GM19468 (cell line): ENCODE results near the gene GAPDHS.

Source experiments
- ATAC-seq: cut with Tn5 transposase; IDR thresholded peaks from one replicate; pipeline ENCODE4 v1.9.1; 2021; ENCODE audit warnings: mild to moderate bottlenecking, moderate library complexity, moderate number of reproducible peaks; ENCODE audit not compliant: unreplicated experiment; ENCODE audit errors: extremely low read depth

Gene GAPDHS

GRCh38 chr19:35533822-35534392, 651 bp downstream of the GAPDHS start:
- ATAC-seq, result no peak

GRCh38 chr19:35534803-35535480, 1.7 kb downstream of the GAPDHS start:
- ATAC-seq, result no peak

- ATAC-seq, result no peak
Measured at GRCh38 chr19:35539314-35539713, 6.1 kb downstream of the GAPDHS start.

- ATAC-seq, result no peak
Measured at GRCh38 chr19:35539850-35540249, 6.6 kb downstream of the GAPDHS start.

- ATAC-seq, result no peak
Measured at GRCh38 chr19:35540356-35540927, 7.2 kb downstream of the GAPDHS start.

GRCh38 chr19:35542209-35542608, 9.0 kb downstream of the GAPDHS start:
- no peak for ATAC-seq

- no peak for ATAC-seq
Measured at GRCh38 chr19:35543280-35544109, 10.2 kb downstream of the GAPDHS start.

GRCh38 chr19:35544110-35544802, 11.0 kb downstream of the GAPDHS start:
- no peak for ATAC-seq

GRCh38 chr19:35545001-35545854, 12.0 kb downstream of the GAPDHS start, which contains the start of gene TMEM147:
TMEM147 (plus strand) TSS chr19:35545626; CDS start chr19:35545740, 114 bp downstream.
- peak; percentile 52 for ATAC-seq

GRCh38 chr19:35545855-35546381, 12.7 kb downstream of the GAPDHS start:
- no peak for ATAC-seq

- ATAC-seq, result no peak
Measured at GRCh38 chr19:35546532-35546931, 13.3 kb downstream of the GAPDHS start.

GRCh38 chr19:35549174-35549788, 16.0 kb downstream of the GAPDHS start:
- no peak for ATAC-seq

GRCh38 chr19:35549879-35550523, 16.7 kb downstream of the GAPDHS start:
- no peak for ATAC-seq

- ATAC-seq, result no peak
Measured at GRCh38 chr19:35551091-35551810, 18.0 kb downstream of the GAPDHS start.

- ATAC-seq, result no peak
Measured at GRCh38 chr19:35552534-35553384, 19.5 kb downstream of the GAPDHS start.

- no peak for ATAC-seq
Measured at GRCh38 chr19:35553385-35554000, 20.2 kb downstream of the GAPDHS start.
